K562 (cell line): ENCODE measurements around the gene PSMC4.

ENCODE experiments used
- ELF4 ChIP-seq: fragments of 450-650 bp; formaldehyde crosslinking; IDR thresholded peaks from 2 replicates; pipeline ENCODE4 v1.4.0; 2022; ENCODE audit warnings: missing genetic modification characterization
- EP300 ChIP-seq: IDR thresholded peaks from 2 replicates; pipeline ENCODE4 v1.6.1; 2012; ENCODE audit warnings: low read length, improper control_type of control experiment
- GABPA ChIP-seq: fragments of 200-800 bp; sonication (Bioruptor generic); conservative IDR thresholded peaks from 2 replicates; pipeline ENCODE4 v1.6.1; 2016; ENCODE audit warnings: low read depth, missing genetic modification characterization, missing compliant biosample characterization
- KDM2B ChIP-seq: fragments of 250-450 bp; sonication (Bioruptor Pico); IDR thresholded peaks from 2 replicates; pipeline ENCODE4 v1.8.0; 2021; ENCODE audit warnings: mild to moderate bottlenecking, moderate library complexity
- MCM5 ChIP-seq: fragments of 450-650 bp; IDR thresholded peaks from 2 replicates; pipeline ENCODE4 v1.6.1; 2016; ENCODE audit warnings: low read depth
- PPARD ChIP-seq: fragments of 250-450 bp; sonication (Bioruptor Pico); IDR thresholded peaks from 2 replicates; pipeline ENCODE4 v1.8.0; 2022; ENCODE audit warnings: inconsistent platforms, mild to moderate bottlenecking, moderate library complexity
- RNF219 ChIP-seq: fragments of 250-450 bp; sonication (Bioruptor Pico); IDR thresholded peaks from 2 replicates; pipeline ENCODE4 v1.5.0; 2022; ENCODE audit warnings: mild to moderate bottlenecking
- TBP ChIP-seq: optimal IDR thresholded peaks from 2 replicates; pipeline ENCODE3; 2011; ENCODE audit warnings: low read depth, low read length, improper control_type of control experiment
- ZNF318 ChIP-seq, 2 experiments: fragments of 450-650 bp; IDR thresholded peaks; 2 replicates each; pipeline ENCODE4 v1.6.1; 2016; ENCODE audit warnings: mild to moderate bottlenecking in 2 of 2, borderline replicate concordance in 1 of 2, low read depth in 1 of 2, moderate library complexity in 1 of 2

GRCh38 chr19:39969266-39969665, 1.7 kb upstream of the PSMC4 start:
- TF ChIP-seq EP300 (no peak), TBP (no peak), RNF219 (no peak), MCM5 (no peak), KDM2B (CRISPR knock-in tag) (no peak), ZNF318 (IDR thresholded peaks at IDR 0.05; ENCODE audit: borderline replicate concordance in 1 of 2, low read depth in 1 of 2) (no peak), PPARD (no peak), ELF4 (no peak), GABPA (no peak)
